Measurements from ENCODE around the gene MAP3K1.
A peak's percentile ranks its signal among the peaks of the same experiment; 100 is the strongest.

MAP3K1 gene

DNA sequence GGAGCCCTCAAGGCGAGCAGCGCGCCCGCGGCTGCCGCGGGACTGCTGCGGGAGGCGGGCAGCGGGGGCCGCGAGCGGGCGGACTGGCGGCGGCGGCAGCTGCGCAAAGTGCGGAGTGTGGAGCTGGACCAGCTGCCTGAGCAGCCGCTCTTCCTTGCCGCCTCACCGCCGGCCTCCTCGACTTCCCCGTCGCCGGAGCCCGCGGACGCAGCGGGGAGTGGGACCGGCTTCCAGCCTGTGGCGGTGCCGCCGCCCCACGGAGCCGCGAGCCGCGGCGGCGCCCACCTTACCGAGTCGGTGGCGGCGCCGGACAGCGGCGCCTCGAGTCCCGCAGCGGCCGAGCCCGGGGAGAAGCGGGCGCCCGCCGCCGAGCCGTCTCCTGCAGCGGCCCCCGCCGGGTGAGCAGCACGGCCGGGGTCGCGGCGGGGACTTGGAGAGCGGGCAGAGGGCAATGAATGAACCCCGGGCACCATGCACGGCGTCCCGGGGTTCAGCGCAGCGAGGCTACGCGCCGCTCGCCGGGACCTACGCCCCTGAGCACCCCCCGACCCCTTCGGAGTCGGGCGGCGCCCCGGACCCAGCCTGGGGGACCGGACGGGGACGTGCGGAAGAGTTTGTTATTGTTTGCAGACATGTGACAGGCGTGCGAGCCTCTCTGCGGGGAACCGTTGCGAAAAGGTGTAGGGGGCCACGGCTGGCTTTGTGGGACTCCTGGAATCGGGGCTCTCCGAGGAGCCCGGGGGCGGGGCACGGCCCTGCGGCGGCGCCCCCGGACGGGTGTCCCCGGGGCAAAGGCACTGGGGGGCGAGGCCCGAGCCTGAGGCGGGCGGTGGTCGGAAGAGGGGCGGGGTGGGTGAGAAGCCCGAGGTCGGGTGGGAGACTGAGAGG, 553 bp downstream of the MAP3K1 start:
- Histone ChIP-seq H3K4me1 (ENCODE audit: insufficient read depth, poor library complexity, severe bottlenecking) (peaks cover 25% of the 10 kb centered on the region), H3K4me3 (ENCODE audit: severe bottlenecking) (peak overlapping the region; percentile 97), H3K36me3 (ENCODE audit: low read depth) (no peaks in the 10 kb centered on the region), H3K27me3 (ENCODE audit: insufficient read depth, poor library complexity, severe bottlenecking) (no peaks in the 10 kb centered on the region), H3K9me3 (ENCODE audit: severe bottlenecking) (no peaks in the 10 kb centered on the region), H3K27ac (ENCODE audit: poor library complexity, severe bottlenecking) (peak overlapping the region; percentile 63)
- TF ChIP-seq, protein P1, sequence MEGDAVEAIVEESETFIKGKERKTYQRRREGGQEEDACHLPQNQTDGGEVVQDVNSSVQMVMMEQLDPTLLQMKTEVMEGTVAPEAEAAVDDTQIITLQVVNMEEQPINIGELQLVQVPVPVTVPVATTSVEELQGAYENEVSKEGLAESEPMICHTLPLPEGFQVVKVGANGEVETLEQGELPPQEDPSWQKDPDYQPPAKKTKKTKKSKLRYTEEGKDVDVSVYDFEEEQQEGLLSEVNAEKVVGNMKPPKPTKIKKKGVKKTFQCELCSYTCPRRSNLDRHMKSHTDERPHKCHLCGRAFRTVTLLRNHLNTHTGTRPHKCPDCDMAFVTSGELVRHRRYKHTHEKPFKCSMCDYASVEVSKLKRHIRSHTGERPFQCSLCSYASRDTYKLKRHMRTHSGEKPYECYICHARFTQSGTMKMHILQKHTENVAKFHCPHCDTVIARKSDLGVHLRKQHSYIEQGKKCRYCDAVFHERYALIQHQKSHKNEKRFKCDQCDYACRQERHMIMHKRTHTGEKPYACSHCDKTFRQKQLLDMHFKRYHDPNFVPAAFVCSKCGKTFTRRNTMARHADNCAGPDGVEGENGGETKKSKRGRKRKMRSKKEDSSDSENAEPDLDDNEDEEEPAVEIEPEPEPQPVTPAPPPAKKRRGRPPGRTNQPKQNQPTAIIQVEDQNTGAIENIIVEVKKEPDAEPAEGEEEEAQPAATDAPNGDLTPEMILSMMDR (IDR thresholded peaks at IDR 0.05; ENCODE audit: poor library complexity, severe bottlenecking): no peak
- no peak for DNase-seq (ENCODE audit: low spot score)
- peak; percentile 5 for ATAC-seq (ENCODE audit: low read depth)

DNA sequence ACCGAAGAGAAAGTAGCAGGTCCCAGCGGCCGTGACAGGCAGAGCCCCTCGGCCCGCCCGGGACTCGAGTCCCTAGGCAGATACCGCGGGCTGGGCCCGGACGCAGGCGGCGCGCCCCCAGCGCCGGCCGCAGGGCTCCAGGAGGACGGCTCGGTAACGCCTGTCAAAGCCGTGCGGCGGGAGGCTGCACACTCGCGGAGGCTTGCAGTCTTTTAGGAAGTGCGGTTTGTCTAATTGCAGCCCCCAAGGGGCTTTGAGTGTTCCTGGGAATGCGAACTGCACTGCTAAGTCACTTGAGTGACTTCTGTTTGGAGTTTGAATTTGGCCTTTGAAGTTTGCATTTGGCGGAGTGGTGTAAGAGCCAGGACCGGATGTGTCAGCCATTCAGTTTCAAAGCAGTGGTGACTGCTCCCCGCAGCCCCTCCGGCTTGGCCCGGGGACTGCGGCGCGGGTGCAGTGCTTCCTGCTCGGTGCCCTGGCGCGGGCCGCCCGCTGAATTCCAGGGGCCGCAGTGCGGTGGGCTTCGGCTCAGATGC, 1.3 kb downstream of the MAP3K1 start:
- TF ChIP-seq, protein P1 (IDR thresholded peaks at IDR 0.05; ENCODE audit: poor library complexity, severe bottlenecking): no peak
- H3K27ac ChIP-seq (ENCODE audit: poor library complexity, severe bottlenecking): peak overlapping the region; percentile 63
- ATAC-seq (ENCODE audit: low read depth): peak; percentile 50

GRCh38 chr5:56817263-56818014, 2.1 kb downstream of the MAP3K1 start:
- Histone ChIP-seq H3K27ac (ENCODE audit: poor library complexity, severe bottlenecking) (peak overlapping the region; percentile 63), H3K36me3 (ENCODE audit: low read depth) (no peaks in the 10 kb centered on the region), H3K27me3 (ENCODE audit: insufficient read depth, poor library complexity, severe bottlenecking) (no peaks in the 10 kb centered on the region), H3K4me3 (ENCODE audit: severe bottlenecking) (peak overlapping the region; percentile 97), H3K9me3 (ENCODE audit: severe bottlenecking) (no peaks in the 10 kb centered on the region), H3K4me1 (ENCODE audit: insufficient read depth, poor library complexity, severe bottlenecking) (peaks cover 25% of the 10 kb centered on the region)
- TF ChIP-seq, protein P1 (IDR thresholded peaks at IDR 0.05; ENCODE audit: poor library complexity, severe bottlenecking): no peak
- DNase-seq (ENCODE audit: low spot score) (no peak), ATAC-seq (ENCODE audit: low read depth) (no peak)

More for the DNA sequence above, 1.3 kb downstream of the MAP3K1 start:
- Histone ChIP-seq H3K27me3 (ENCODE audit: insufficient read depth, poor library complexity, severe bottlenecking) (no peaks in the 10 kb centered on the region), H3K4me1 (ENCODE audit: insufficient read depth, poor library complexity, severe bottlenecking) (peaks cover 25% of the 10 kb centered on the region), H3K4me3 (ENCODE audit: severe bottlenecking) (peak overlapping the region; percentile 97), H3K9me3 (ENCODE audit: severe bottlenecking) (no peaks in the 10 kb centered on the region), H3K36me3 (ENCODE audit: low read depth) (no peaks in the 10 kb centered on the region)
- DNase-seq (ENCODE audit: low spot score): peak; percentile 66

DNA sequence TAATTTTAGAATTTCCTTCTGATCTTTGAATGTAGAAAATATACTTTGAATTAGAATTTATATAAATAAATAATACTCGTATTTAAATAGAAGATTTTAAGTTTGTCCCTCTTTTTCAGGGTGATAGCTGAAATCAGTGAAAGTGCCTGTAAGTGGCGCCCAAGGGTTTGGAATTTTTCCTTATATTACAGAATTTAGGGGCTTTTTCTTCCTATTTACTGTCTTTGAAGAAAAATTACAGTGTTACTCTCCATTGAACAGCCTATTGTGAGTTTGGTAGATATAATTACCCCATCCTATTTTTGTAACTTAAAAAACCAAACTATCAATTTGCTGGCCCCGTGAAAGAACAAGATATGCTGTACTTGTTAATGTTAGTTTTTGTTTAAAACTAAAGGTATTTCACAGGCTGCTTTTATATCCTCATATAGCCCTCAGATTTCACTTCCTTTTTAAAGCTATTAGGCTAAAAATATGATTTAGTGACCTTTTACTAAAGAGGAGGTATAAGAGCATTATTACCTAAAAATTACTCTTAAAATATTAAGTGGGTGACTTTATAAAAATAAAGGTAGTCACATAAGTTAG, 3.2 kb downstream of the MAP3K1 start:
- H3K27me3 ChIP-seq (ENCODE audit: insufficient read depth, poor library complexity, severe bottlenecking): no peaks in the 10 kb centered on the region
- no peak for DNase-seq (ENCODE audit: low spot score)
- no peaks in the 10 kb centered on the region for H3K9me3 ChIP-seq (ENCODE audit: severe bottlenecking)
- TF ChIP-seq, protein P1 (IDR thresholded peaks at IDR 0.05; ENCODE audit: poor library complexity, severe bottlenecking): peak; percentile 78
- peak overlapping the region; percentile 30 for H3K27ac ChIP-seq (ENCODE audit: poor library complexity, severe bottlenecking)
- H3K4me1 ChIP-seq (ENCODE audit: insufficient read depth, poor library complexity, severe bottlenecking): peaks cover 25% of the 10 kb centered on the region
- no peaks in the 10 kb centered on the region for H3K36me3 ChIP-seq (ENCODE audit: low read depth)
- ATAC-seq (ENCODE audit: low read depth): no peak
- H3K4me3 ChIP-seq (ENCODE audit: severe bottlenecking): peak overlapping the region; percentile 21

All from RWPE2 (cell line).